H1 (cell line): ENCODE results near the gene ARL6IP5. TPM values are rescaled to one million over a fixed set of nuclear protein-coding genes. Genes with fewer than 3 reads are reported as not detected.

Experiments used
- CTCF ChIA-PET: fragments of 300-600 bp; sonication (Branson Sonifier 250); formaldehyde crosslinking; loops from one replicate; lab custom pipeline; 2021; ENCODE audit not compliant: partially characterized antibody; lab: Charles Lee
- POLR2A ChIA-PET: fragments of 300-600 bp; sonication (Branson Sonifier 250); formaldehyde crosslinking; loops from one replicate; lab custom pipeline; 2021; ENCODE audit warnings: inconsistent platforms; ENCODE audit not compliant: partially characterized antibody; lab: Charles Lee
- DNase-seq, 2 experiments: peaks; one replicate each; pipeline versions ENCODE4 v3.0.0 to v3.0.0-alpha.2; 2010 to 2022; ENCODE audit warnings: low spot score in 2 of 2, low read depth in 1 of 2, mixed read lengths in 1 of 2
- FAIRE-seq: peaks from 2 replicates; lab custom pipeline; 2011; peaks lifted over from hg19 to GRCh38; lab: Jason Lieb, UNC
- H2AFZ ChIP-seq: 2 replicates; pipeline ENCODE4 v1.8.1; 2012; ENCODE audit warnings: low read length, inconsistent platforms
- H2AK5ac ChIP-seq: 2 replicates; pipeline ENCODE4 v1.6.1; 2013; ENCODE audit warnings: low read depth, low read length
- H2BK120ac ChIP-seq: replicated peaks from 2 replicates; pipeline ENCODE3; 2013; ENCODE audit warnings: low read depth, low read length, inconsistent platforms
- H2BK12ac ChIP-seq: 2 replicates; pipeline ENCODE4 v1.6.1; 2013; ENCODE audit warnings: low read depth, low read length
- H2BK15ac ChIP-seq: 2 replicates; pipeline ENCODE4 v1.6.1; 2013; ENCODE audit warnings: low read length
- H2BK20ac ChIP-seq: 2 replicates; pipeline ENCODE4 v1.6.1; 2013; ENCODE audit warnings: low read length
- H2BK5ac ChIP-seq: 2 replicates; pipeline ENCODE4 v1.6.1; 2013; ENCODE audit warnings: low read depth, low read length
- H3K14ac ChIP-seq: 2 replicates; pipeline ENCODE4 v1.6.1; 2013; ENCODE audit warnings: inconsistent platforms; ENCODE audit not compliant: insufficient read length
- H3K18ac ChIP-seq: 2 replicates; pipeline ENCODE4 v1.6.1; 2013; ENCODE audit warnings: low read length; ENCODE audit errors: extremely low read depth
- H3K23ac ChIP-seq: 2 replicates; pipeline ENCODE4 v1.6.1; 2013; ENCODE audit warnings: inconsistent platforms; ENCODE audit not compliant: insufficient read length
- H3K23me2 ChIP-seq: 2 replicates; pipeline ENCODE4 v1.6.1; 2013; ENCODE audit warnings: low read depth, low read length
- H3K27ac ChIP-seq: 2 replicates; pipeline ENCODE4 v1.6.1; 2011; ENCODE audit warnings: low read depth, low read length, inconsistent platforms
- H3K27me3 ChIP-seq, 4 experiments: replicated peaks in 1 of 4; 1 replicate in 1 of 4; 2 replicates in 3 of 4; pipeline versions ENCODE4 v1.6.1 to v1.8.1; 2011 to 2013; ENCODE audit warnings: low read length in 3 of 4, mild to moderate bottlenecking in 3 of 4, inconsistent platforms in 2 of 4, mixed read lengths in 2 of 4, moderate library complexity in 1 of 4; ENCODE audit not compliant: control insufficient read depth in 3 of 4, insufficient read depth in 3 of 4; ENCODE audit errors: extremely low read depth in 1 of 4
- H3K36me3 ChIP-seq, 4 experiments: 2 replicates each; pipeline versions ENCODE4 v1.6.1 to v1.8.1; 2011 to 2013; ENCODE audit warnings: mild to moderate bottlenecking in 4 of 4, low read length in 3 of 4, moderate library complexity in 2 of 4, control low read depth in 1 of 4, inconsistent platforms in 1 of 4; ENCODE audit not compliant: insufficient read depth in 4 of 4, control insufficient read depth in 2 of 4
- H3K4ac ChIP-seq: replicated peaks from 2 replicates; pipeline ENCODE3; 2013; ENCODE audit warnings: low read length, low read depth, mixed read lengths, inconsistent platforms; ENCODE audit not compliant: insufficient read length
- H3K4me1 ChIP-seq, 4 experiments: replicated peaks in 1 of 4; 1 replicate in 1 of 4; 2 replicates in 3 of 4; pipeline versions ENCODE4 v1.6.1 to v1.8.1; 2011 to 2013; ENCODE audit warnings: low read length in 3 of 4, inconsistent platforms in 2 of 4, mixed read lengths in 1 of 4; ENCODE audit not compliant: insufficient read depth in 4 of 4, control insufficient read depth in 3 of 4
- H3K4me2 ChIP-seq, 2 experiments: 2 replicates each; pipeline versions ENCODE4 v1.6.1 to v1.8.1; 2011 to 2013; ENCODE audit warnings: low read depth in 2 of 2, low read length in 2 of 2, control low read depth in 1 of 2, inconsistent platforms in 1 of 2, mild to moderate bottlenecking in 1 of 2; ENCODE audit not compliant: insufficient read depth in 1 of 2
- H3K4me3 ChIP-seq, 4 experiments: fragments of 200-600, 300-600 bp in 1 of 4; sonication (generic), shearing (Covaris generic), sonication (Bioruptor Twin) in 1 of 4; 2 replicates each; pipeline versions ENCODE4 v1.5.1 to v1.8.1; 2011 to 2016; ENCODE audit warnings: low read length in 4 of 4, low read depth in 3 of 4, control low read depth in 2 of 4, inconsistent platforms in 2 of 4, mild to moderate bottlenecking in 2 of 4, mixed read lengths in 1 of 4, moderate library complexity in 1 of 4; ENCODE audit not compliant: insufficient read depth in 2 of 4; ENCODE audit errors: extremely low read depth in 1 of 4
- H3K56ac ChIP-seq: replicated peaks from 2 replicates; pipeline ENCODE3; 2013; ENCODE audit warnings: low read depth, mild to moderate bottlenecking, mixed read lengths, low read length, inconsistent platforms; ENCODE audit not compliant: insufficient read length
- H3K79me1 ChIP-seq: 2 replicates; pipeline ENCODE4 v1.6.1; 2013; ENCODE audit warnings: low read depth, low read length, control low read depth
- H3K79me2 ChIP-seq, 2 experiments: 2 replicates each; pipeline versions ENCODE4 v1.6.1 to v1.8.1; 2012 to 2013; ENCODE audit warnings: low read length in 2 of 2, mild to moderate bottlenecking in 2 of 2, inconsistent platforms in 1 of 2; ENCODE audit not compliant: insufficient read depth in 2 of 2, control insufficient read depth in 1 of 2
- H3K9ac ChIP-seq, 4 experiments: replicated peaks in 1 of 4; 1 replicate in 1 of 4; 2 replicates in 3 of 4; pipeline versions ENCODE4 v1.6.1 to v1.8.1; 2011 to 2013; ENCODE audit warnings: low read depth in 3 of 4, low read length in 3 of 4, control low read depth in 2 of 4, mild to moderate bottlenecking in 2 of 4, moderate library complexity in 2 of 4, inconsistent platforms in 1 of 4; ENCODE audit errors: extremely low read depth in 1 of 4
- H3K9me3 ChIP-seq, 2 experiments: 2 replicates each; pipeline versions ENCODE4 v1.6.1 to v1.8.1; 2012 to 2013; ENCODE audit warnings: mild to moderate bottlenecking in 2 of 2, moderate library complexity in 2 of 2, control low read depth in 1 of 2, inconsistent platforms in 1 of 2, low read depth in 1 of 2, low read length in 1 of 2, mixed read lengths in 1 of 2; ENCODE audit not compliant: insufficient read depth in 2 of 2
- H4K20me1 ChIP-seq, 2 experiments: replicated peaks in 1 of 2; 2 replicates each; pipeline versions ENCODE3 to v1.8.1; 2011 to 2013; ENCODE audit warnings: inconsistent platforms in 2 of 2, low read length in 2 of 2, mild to moderate bottlenecking in 1 of 2; ENCODE audit not compliant: insufficient read depth in 2 of 2, control insufficient read depth in 1 of 2
- H4K5ac ChIP-seq: 2 replicates; pipeline ENCODE4 v1.6.1; 2013; ENCODE audit warnings: low read length, low read depth, mixed read lengths, inconsistent platforms; ENCODE audit not compliant: insufficient read length
- H4K8ac ChIP-seq: 2 replicates; pipeline ENCODE4 v1.8.0; 2013; ENCODE audit warnings: mild to moderate bottlenecking, moderate library complexity, low read length, inconsistent platforms; ENCODE audit not compliant: insufficient read depth; ENCODE audit errors: extremely low read depth
- H4K91ac ChIP-seq: replicated peaks from 2 replicates; pipeline ENCODE3; 2013; ENCODE audit warnings: low read length, mixed read lengths, inconsistent platforms; ENCODE audit not compliant: insufficient read length
- ASH2L ChIP-seq: fragments of 200-600, 300-600 bp; sonication (generic); IDR thresholded peaks from one replicate; pipeline ENCODE4 v1.7.1; 2017; ENCODE audit warnings: low read length
- BACH1 ChIP-seq: IDR thresholded peaks from 2 replicates; pipeline ENCODE4 v1.6.1; 2012; ENCODE audit warnings: low read length, improper control_type of control experiment
- BCL11A ChIP-seq, 2 experiments: IDR thresholded peaks; one replicate each; pipeline ENCODE4 v1.6.1; 2011; ENCODE audit warnings: low read depth in 2 of 2, low read length in 2 of 2, mild to moderate bottlenecking in 2 of 2
- CBX5 ChIP-seq: fragments of 300-800, 300-1000 bp; sonication (generic); IDR thresholded peaks from 2 replicates; pipeline ENCODE4 v1.7.1; 2016; ENCODE audit warnings: antibody characterized with exemption, low read length, low read depth
- EP300 ChIP-seq, 2 experiments: IDR thresholded peaks; 1 replicate in 1 of 2; 2 replicates in 1 of 2; pipeline ENCODE4 v1.6.1; 2011 to 2012; ENCODE audit warnings: low read depth in 2 of 2, low read length in 2 of 2, mild to moderate bottlenecking in 2 of 2, borderline replicate concordance in 1 of 2, inconsistent platforms in 1 of 2, moderate library complexity in 1 of 2
- GABPA ChIP-seq: IDR thresholded peaks from 2 replicates; pipeline ENCODE4 v1.6.1; 2011; ENCODE audit warnings: mild to moderate bottlenecking, low read length, moderate library complexity, borderline replicate concordance; ENCODE audit not compliant: insufficient read depth
- KDM5A ChIP-seq: fragments of 200-600 bp; IDR thresholded peaks from 2 replicates; pipeline ENCODE4 v1.7.1; 2012; ENCODE audit warnings: mild to moderate bottlenecking, low read length, inconsistent platforms, mixed read lengths
- POLR2AphosphoS5 ChIP-seq: IDR thresholded peaks from 2 replicates; pipeline ENCODE4 v1.6.1; 2011; ENCODE audit warnings: low read depth, low read length
- SAP30 ChIP-seq: fragments of 300-600 bp; sonication (generic); IDR thresholded peaks from 2 replicates; pipeline ENCODE4 v1.7.1; 2012; ENCODE audit warnings: low read length, moderate library complexity, mild to moderate bottlenecking, inconsistent platforms; ENCODE audit not compliant: insufficient read depth, insufficient replicate concordance
- SIN3A ChIP-seq, 2 experiments: IDR thresholded peaks in 1 of 2; conservative IDR thresholded peaks in 1 of 2; 2 replicates each; pipeline ENCODE4 v1.6.1; 2011 to 2012; ENCODE audit warnings: low read length in 2 of 2, improper control_type of control experiment in 1 of 2, low read depth in 1 of 2, mild to moderate bottlenecking in 1 of 2
- SP4 ChIP-seq: IDR thresholded peaks from 2 replicates; pipeline ENCODE4 v1.6.1; 2012; ENCODE audit warnings: low read length, inconsistent platforms
- SUZ12 ChIP-seq: fragments of 200-600 bp; sonication (generic); IDR thresholded peaks from 2 replicates; pipeline ENCODE4 v1.6.1; 2012; ENCODE audit warnings: mild to moderate bottlenecking, inconsistent platforms, low read length, moderate library complexity, mixed read lengths
- TBP ChIP-seq: IDR thresholded peaks from 2 replicates; pipeline ENCODE4 v1.6.1; 2011; ENCODE audit warnings: low read depth, low read length, improper control_type of control experiment
- YY1 ChIP-seq: IDR thresholded peaks from 2 replicates; pipeline ENCODE4 v1.6.1; 2011; ENCODE audit warnings: low read depth, mild to moderate bottlenecking, low read length
- ZNF274 ChIP-seq: IDR thresholded peaks from 2 replicates; pipeline ENCODE4 v1.7.0; 2012; ENCODE audit warnings: low read length, borderline replicate concordance; ENCODE audit errors: extremely low read depth
- WGBS, 2 experiments: shearing (Covaris generic) in 1 of 2; methylation state at CpG; one replicate each; pipeline versions ENCODE4 v1.1.6 to v1.1.7; 2013 to 2015; ENCODE audit warnings: low lambda C conversion rate in 2 of 2, mixed read lengths in 2 of 2, inconsistent platforms in 1 of 2, low coverage in 1 of 2, missing lambda C conversion rate in 1 of 2; ENCODE audit not compliant: insufficient replicate concordance in 2 of 2, insufficient coverage in 1 of 2, insufficient read length in 1 of 2; ENCODE audit errors: extremely low coverage in 1 of 2, missing lambda C conversion rate in 1 of 2; 5-methylcytosine and 5-hydroxymethylcytosine counted together
- polyA plus RNA-seq, 7 experiments: library from polyadenylated mRNA; depleted of rRNA in 3 of 7; stranded (reverse) in 5 of 7; unstranded in 2 of 7; fragments of >200 nt in 5 of 7; fragments of 200-250 nt in 2 of 7; gene quantifications; 1 replicate in 5 of 7; 2 replicates in 1 of 7; 4 replicates in 1 of 7; pipeline versions ENCODE4 v1.2.1 to v1.2.3, GENCODE V29; 2011 to 2013; ENCODE audit warnings: missing spikeins in 2 of 7, mixed read lengths in 2 of 7
- total RNA-seq: library from RNA; stranded (reverse); fragmentation: NEBNext Ultra II Directional; extraction: Animal tissue kit (Norgen Biotek cat#: 25700); gene quantifications from 2 replicates; pipeline ENCODE4 v1.2.1, GENCODE V29; 2021

Gene ARL6IP5
- total and polyA plus RNA-seq, 2 of the 8 experiments (the other 6 are each of a cell fraction or from before 2014, with no cell fraction given), result 24.9 to 30.1 TPM

GRCh38 chr3:69113536-69113935 is 28.8 kb downstream of the ARL6IP5 start:
- H2BK15ac ChIP-seq, result no peak overlapping the region
- no peak overlapping the region for H3K4ac ChIP-seq
- no peak overlapping the region for H3K56ac ChIP-seq
- no peak overlapping the region for H3K4me3 ChIP-seq
- DNase-seq (no peak), FAIRE-seq (no peak)
- H3K79me1 ChIP-seq, result no peaks in the 10 kb centered on the region
- no peak overlapping the region for H2BK120ac ChIP-seq
- WGBS, 2 experiments, result 84% methylated on average over 3 of the region's 3 CpGs; no CpG with 5 or more reads in 1 of the 2 experiments
- H3K23me2 ChIP-seq, result no peaks in the 10 kb centered on the region
- no peak overlapping the region for H3K18ac ChIP-seq
- H4K8ac ChIP-seq, result no peak overlapping the region
- H3K27ac ChIP-seq, result no peak overlapping the region
- no peak overlapping the region for H2BK12ac ChIP-seq
- H4K91ac ChIP-seq, result no peak overlapping the region
- H3K23ac ChIP-seq, result no peak overlapping the region
- no peaks in the 10 kb centered on the region for H3K27me3 ChIP-seq
- no peak overlapping the region for H2BK20ac ChIP-seq
- peaks cover 0 to 4% (median 3%) of the 10 kb centered on the region in 4 experiments; a peak in 5 of 7 replicates for H3K4me1 ChIP-seq
- ChIA-PET CTCF (interaction anchor here (0.9 kb wide), 1 partner anchor 48 kb away, joined by 3 read pairs; no protein-coding TSS in a partner anchor), POLR2A (no interaction called here)
- H2BK5ac ChIP-seq, result no peak overlapping the region
- no peak overlapping the region for H3K9ac ChIP-seq
- H4K20me1 ChIP-seq, result no peaks in the 10 kb centered on the region
- no peak overlapping the region for H2AFZ ChIP-seq
- H3K14ac ChIP-seq, result no peak overlapping the region
- no peak overlapping the region for H4K5ac ChIP-seq
- H3K79me2 ChIP-seq, result no peaks in the 10 kb centered on the region
- H2AK5ac ChIP-seq, result no peak overlapping the region
- no peaks in the 10 kb centered on the region for H3K9me3 ChIP-seq
- H3K4me2 ChIP-seq, result no peak overlapping the region
- H3K36me3 ChIP-seq, result no peaks in the 10 kb centered on the region
- TF ChIP-seq YY1, result no peak
- no peak for TF ChIP-seq EP300 (IDR thresholded peaks at IDR 0.05; ENCODE audit: borderline replicate concordance in 1 of 2, low read depth in 2 of 2, low read length in 2 of 2)
- no peak for TF ChIP-seq KDM5A
- no peak for TF ChIP-seq CBX5
- no peak for TF ChIP-seq ZNF274
- TF ChIP-seq SUZ12, result no peak
- no peak for TF ChIP-seq GABPA
- no peak for TF ChIP-seq ASH2L
- TF ChIP-seq TBP, result no peak
- TF ChIP-seq SIN3A (conservative IDR thresholded peaks at IDR 0.05 in 1 of 2, IDR thresholded peaks at IDR 0.05 in 1 of 2; ENCODE audit: low read depth in 1 of 2, low read length in 2 of 2), result no peak
- no peak for TF ChIP-seq SAP30
- no peak for TF ChIP-seq POLR2AphosphoS5
- TF ChIP-seq SP4, result no peak
- no peak for TF ChIP-seq BACH1
- no peak for TF ChIP-seq BCL11A (IDR thresholded peaks at IDR 0.05; ENCODE audit: low read depth in 2 of 2, low read length in 2 of 2)
